ENCODE results near the gene GLB1L2. TPM values are rescaled to one million over a fixed set of nuclear protein-coding genes. Genes with fewer than 3 reads are reported as not detected.

Gene GLB1L2
- total and polyA plus RNA-seq, 2 experiments from 2014 or later = 3.3 to 12.3 TPM

- Histone ChIP-seq H3K4me3 (no peak overlapping the region), H3K79me2 (replicated peaks; ENCODE audit: insufficient read depth) (no peaks in the 10 kb centered on the region), H2AFZ (no peak overlapping the region), H3K36me3 (ENCODE audit: insufficient read depth) (no peaks in the 10 kb centered on the region), H3F3A (replicated peaks; ENCODE audit: low read depth) (no peaks in the 10 kb centered on the region), H3K4me1 (ENCODE audit: insufficient read depth) (no peaks in the 10 kb centered on the region), H3K27me3 (ENCODE audit: insufficient read depth) (no peaks in the 10 kb centered on the region), H3K27ac (ENCODE audit: low read depth) (no peak overlapping the region), H4K20me1 (replicated peaks; ENCODE audit: insufficient read depth) (no peaks in the 10 kb centered on the region), H3K4me2 (no peak overlapping the region), H3K9me2 (ENCODE audit: insufficient read depth) (no peaks in the 10 kb centered on the region)
- peaks cover 4% of the 10 kb centered on the region; the same call in 2 of the 3 replicates for H3K36me3 Mint-ChIP-seq (ENCODE audit: low read depth)
- no peak overlapping the region for H3K4me3 Mint-ChIP-seq
- DNase-seq (ENCODE audit: low spot score) (no peak), ATAC-seq (no peak)
- TF ChIP-seq STAT1 (IDR thresholded peaks at IDR 0.05; ENCODE audit: unreplicated experiment) (no peak), CREB1 (CRISPR knock-in tag; IDR thresholded peaks at IDR 0.05; ENCODE audit: low read depth) (no peak), EZH2phosphoT487 (IDR thresholded peaks at IDR 0.05; ENCODE audit: unreplicated experiment) (no peak), NANOG (IDR thresholded peaks at IDR 0.05; ENCODE audit: borderline replicate concordance) (no peak), ZNF114 (CRISPR knock-in tag; IDR thresholded peaks at IDR 0.05) (no peak), JUNB (IDR thresholded peaks at IDR 0.05; ENCODE audit: unreplicated experiment) (no peak), CTCF (conservative IDR thresholded peaks at IDR 0.05; ENCODE audit: low read depth in 2 of 2) (no peak), EZH2 (IDR thresholded peaks at IDR 0.05; ENCODE audit: low read depth, unreplicated experiment) (no peak), ETS1 (IDR thresholded peaks at IDR 0.05) (no peak), POLR2AphosphoS5 (IDR thresholded peaks at IDR 0.05; ENCODE audit: low read depth) (no peak), ZNF331 (CRISPR knock-in tag; IDR thresholded peaks at IDR 0.05; ENCODE audit: low read depth) (no peak), ZNF462 (CRISPR knock-in tag; IDR thresholded peaks at IDR 0.05) (no peak), REST (IDR thresholded peaks at IDR 0.05; ENCODE audit: unreplicated experiment) (no peak)
- H3K9me3 Mint-ChIP-seq = no peaks in the 10 kb centered on the region
- H3K27ac Mint-ChIP-seq = no peak overlapping the region
- peaks cover 10% of the 10 kb centered on the region for H3K27me3 Mint-ChIP-seq (ENCODE audit: insufficient read depth, low read depth, poor library complexity)
- peaks cover 2% of the 10 kb centered on the region; the same call in 1 of the 3 replicates for H3K4me1 Mint-ChIP-seq
Observed at GRCh38 chr11:134370526-134371435, 39.0 kb downstream of the GLB1L2 start.

Measured in GM23338 (cell line).